Neural progenitor cell (in vitro differentiated cells): Measurements from ENCODE around the gene NMNAT1. TPM values are rescaled to one million over a fixed set of nuclear protein-coding genes. Genes with fewer than 3 reads are reported as not detected.

ENCODE experiments used
- DNase-seq: peaks from one replicate; pipeline ENCODE4 v3.0.0-alpha.2; 2016; ENCODE audit warnings: low spot score
- H2AFZ ChIP-seq: fragments of 200-600 bp; sonication (generic); replicated peaks from 2 replicates; pipeline ENCODE4 v1.6.1; 2016; ENCODE audit warnings: antibody characterized with exemption
- H3F3A ChIP-seq: fragments of 200-600 bp; sonication (generic); 2 replicates; pipeline ENCODE4 v1.6.1; 2016; ENCODE audit warnings: antibody characterized with exemption, low read depth
- H3K27ac ChIP-seq: fragments of 200-600 bp; sonication (generic); 2 replicates; pipeline ENCODE4 v1.5.1; 2016; ENCODE audit warnings: mild to moderate bottlenecking
- H3K27me3 ChIP-seq: fragments of 200-600 bp; sonication (generic); 2 replicates; pipeline ENCODE4 v1.6.1; 2016; ENCODE audit warnings: mild to moderate bottlenecking, moderate library complexity
- H3K36me3 ChIP-seq: fragments of 200-600 bp; sonication (generic); 2 replicates; pipeline ENCODE4 v1.5.1; 2016
- H3K4me1 ChIP-seq: fragments of 200-600 bp; sonication (generic); 2 replicates; pipeline ENCODE4 v1.6.1; 2016; ENCODE audit warnings: mixed run types
- H3K4me2 ChIP-seq: fragments of 200-600 bp; sonication (generic); 2 replicates; pipeline ENCODE4 v1.6.1; 2016
- H3K4me3 ChIP-seq: fragments of 200-600 bp; sonication (generic); 2 replicates; pipeline ENCODE4 v1.5.1; 2016
- H3K79me2 ChIP-seq: fragments of 200-600 bp; sonication (generic); 2 replicates; pipeline ENCODE4 v1.6.1; 2016; ENCODE audit warnings: low read depth
- H3K9ac ChIP-seq: fragments of 200-600 bp; sonication (generic); 2 replicates; pipeline ENCODE4 v1.6.1; 2016
- H3K9me3 ChIP-seq: fragments of 200-600 bp; sonication (generic); 2 replicates; pipeline ENCODE4 v1.5.1; 2016; ENCODE audit warnings: low read depth
- H4K20me1 ChIP-seq: fragments of 200-600 bp; sonication (generic); 2 replicates; pipeline ENCODE4 v1.6.1; 2016; ENCODE audit warnings: low read depth
- H3K27ac Mint-ChIP-seq: 3 replicates; pipeline ENCODE4 v1.8.0; 2021; ENCODE audit warnings: mixed read lengths
- H3K27me3 Mint-ChIP-seq: 2 replicates; pipeline ENCODE4 v1.8.0; 2022; ENCODE audit warnings: low read depth, mild to moderate bottlenecking, inconsistent platforms, moderate library complexity, mixed read lengths; ENCODE audit not compliant: insufficient read depth
- H3K36me3 Mint-ChIP-seq: 3 replicates; pipeline ENCODE4 v1.8.0; 2021; ENCODE audit warnings: mixed read lengths
- H3K4me1 Mint-ChIP-seq: 3 replicates; pipeline ENCODE4 v1.8.0; 2021; ENCODE audit warnings: mixed read lengths
- H3K4me3 Mint-ChIP-seq: 3 replicates; pipeline ENCODE4 v1.8.0; 2021; ENCODE audit warnings: mild to moderate bottlenecking, moderate library complexity, mixed read lengths
- H3K9me3 Mint-ChIP-seq: 3 replicates; pipeline ENCODE4 v1.8.0; 2020; ENCODE audit warnings: mixed read lengths
- EZH2 ChIP-seq: fragments of 200-600 bp; sonication (generic); IDR thresholded peaks from 2 replicates; pipeline ENCODE4 v1.6.1; 2017; ENCODE audit warnings: antibody characterized with exemption, mild to moderate bottlenecking, moderate library complexity
- EZH2phosphoT487 ChIP-seq: fragments of 200-600 bp; sonication (generic); IDR thresholded peaks from 2 replicates; pipeline ENCODE4 v1.6.1; 2017; ENCODE audit warnings: antibody characterized with exemption
- total RNA-seq: library from RNA; depleted of rRNA; stranded (reverse); fragments of >200 nt; gene quantifications from 2 replicates; pipeline ENCODE4 v1.2.3, GENCODE V29; 2015; ENCODE audit warnings: low replicate concordance
- TF ChIP-seq, protein P1 (sequence below): fragments of 200-600 bp; sonication (generic); IDR thresholded peaks from 2 replicates; pipeline ENCODE4 v1.5.1; 2017; ENCODE audit warnings: antibody characterized with exemption, mild to moderate bottlenecking

The NMNAT1 gene
- total RNA-seq, 1 donor from 2014 or later, result 14.6 TPM

DNA sequence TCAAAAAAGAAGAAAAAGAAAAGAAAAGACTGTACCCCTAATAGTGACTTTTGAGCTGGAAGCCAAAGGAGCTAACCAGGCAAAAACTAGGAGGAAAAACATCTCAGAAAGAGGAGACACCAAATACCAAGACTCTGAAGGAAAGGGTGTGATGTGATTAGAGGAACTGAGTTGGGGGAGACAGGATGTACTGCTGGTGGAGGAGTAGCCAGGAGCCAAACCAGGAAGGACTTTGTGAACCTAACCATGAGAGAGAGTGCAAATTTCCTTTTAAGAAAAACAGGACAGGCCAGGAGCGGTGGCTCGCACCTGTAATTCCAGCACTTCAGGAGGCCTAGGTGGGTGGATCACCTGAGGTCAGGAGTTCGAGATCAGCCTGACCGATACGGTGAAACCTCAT lies 49.6 kb downstream of the NMNAT1 start:
- H3K36me3 Mint-ChIP-seq, result peaks cover 1% of the 10 kb centered on the region
- Histone ChIP-seq H3F3A (peaks cover 9% of the 10 kb centered on the region), H3K27me3 (peaks cover 32% of the 10 kb centered on the region), H3K4me1 (no peaks in the 10 kb centered on the region), H3K36me3 (no peaks in the 10 kb centered on the region), H4K20me1 (no peaks in the 10 kb centered on the region), H3K4me2 (no peak overlapping the region), H3K9ac (no peak overlapping the region), H3K4me3 (no peak overlapping the region), H3K27ac (no peak overlapping the region), H2AFZ (no peak overlapping the region), H3K9me3 (no peaks in the 10 kb centered on the region), H3K79me2 (no peaks in the 10 kb centered on the region)
- H3K9me3 Mint-ChIP-seq, result peaks cover 2% of the 10 kb centered on the region
- no peak overlapping the region for H3K4me3 Mint-ChIP-seq
- H3K4me1 Mint-ChIP-seq, result peaks cover 5% of the 10 kb centered on the region
- no peak overlapping the region for H3K27ac Mint-ChIP-seq
- DNase-seq, result no peak
- H3K27me3 Mint-ChIP-seq, result peaks cover 18% of the 10 kb centered on the region
- no peak for TF ChIP-seq EZH2
- TF ChIP-seq, protein P1, sequence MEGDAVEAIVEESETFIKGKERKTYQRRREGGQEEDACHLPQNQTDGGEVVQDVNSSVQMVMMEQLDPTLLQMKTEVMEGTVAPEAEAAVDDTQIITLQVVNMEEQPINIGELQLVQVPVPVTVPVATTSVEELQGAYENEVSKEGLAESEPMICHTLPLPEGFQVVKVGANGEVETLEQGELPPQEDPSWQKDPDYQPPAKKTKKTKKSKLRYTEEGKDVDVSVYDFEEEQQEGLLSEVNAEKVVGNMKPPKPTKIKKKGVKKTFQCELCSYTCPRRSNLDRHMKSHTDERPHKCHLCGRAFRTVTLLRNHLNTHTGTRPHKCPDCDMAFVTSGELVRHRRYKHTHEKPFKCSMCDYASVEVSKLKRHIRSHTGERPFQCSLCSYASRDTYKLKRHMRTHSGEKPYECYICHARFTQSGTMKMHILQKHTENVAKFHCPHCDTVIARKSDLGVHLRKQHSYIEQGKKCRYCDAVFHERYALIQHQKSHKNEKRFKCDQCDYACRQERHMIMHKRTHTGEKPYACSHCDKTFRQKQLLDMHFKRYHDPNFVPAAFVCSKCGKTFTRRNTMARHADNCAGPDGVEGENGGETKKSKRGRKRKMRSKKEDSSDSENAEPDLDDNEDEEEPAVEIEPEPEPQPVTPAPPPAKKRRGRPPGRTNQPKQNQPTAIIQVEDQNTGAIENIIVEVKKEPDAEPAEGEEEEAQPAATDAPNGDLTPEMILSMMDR, result no peak
- no peak for TF ChIP-seq EZH2phosphoT487

- peaks cover 7% of the 10 kb centered on the region for H3K4me1 Mint-ChIP-seq
- H3K36me3 Mint-ChIP-seq, result peaks cover 1% of the 10 kb centered on the region
- no peak overlapping the region for H3K4me3 Mint-ChIP-seq
- H3K27ac ChIP-seq, result no peak overlapping the region
- no peaks in the 10 kb centered on the region for H4K20me1 ChIP-seq
- no peak overlapping the region for H3K4me3 ChIP-seq
- no peaks in the 10 kb centered on the region for H3K36me3 ChIP-seq
- no peak for DNase-seq
- no peaks in the 10 kb centered on the region for H3K9me3 ChIP-seq
- H3K9ac ChIP-seq, result no peak overlapping the region
- H2AFZ ChIP-seq, result no peak overlapping the region
- H3K27me3 ChIP-seq, result peaks cover 39% of the 10 kb centered on the region
- no peaks in the 10 kb centered on the region for H3K79me2 ChIP-seq
- TF ChIP-seq EZH2phosphoT487, result no peak
- TF ChIP-seq, protein P1, result no peak
- no peak for TF ChIP-seq EZH2
- H3K4me2 ChIP-seq, result no peak overlapping the region
- H3K9me3 Mint-ChIP-seq, result peaks cover 6% of the 10 kb centered on the region
- no peaks in the 10 kb centered on the region for H3K4me1 ChIP-seq
- peaks cover 25% of the 10 kb centered on the region for H3K27me3 Mint-ChIP-seq
- peaks cover 9% of the 10 kb centered on the region for H3F3A ChIP-seq
- H3K27ac Mint-ChIP-seq, result no peak overlapping the region
Measured at GRCh38 chr1:9993561-9994075, 50.3 kb downstream of the NMNAT1 start.

GRCh38 chr1:9996624-9997582 lies 53.6 kb downstream of the NMNAT1 start, which contains the start of gene RBP7:
RBP7 (plus strand) TSS chr1:9997228; CDS start chr1:9997259, 31 bp downstream.
- Histone ChIP-seq H2AFZ (peak within 1 kb of the TSS; percentile 99), H3K9ac (no peak within 1 kb of the TSS)

More at GRCh38 chr1:9996624-9997582, 53.6 kb downstream of the NMNAT1 start, which contains the start of gene RBP7:
- Histone ChIP-seq H3K9me3 (no peaks in the 10 kb centered on the region), H3K4me3 (peak within 1 kb of the TSS; percentile 59), H3K36me3 (no peaks in the 10 kb centered on the region), H3K27me3 (peaks cover 66% of the 10 kb centered on the region), H3F3A (peaks cover 9% of the 10 kb centered on the region), H3K27ac (no peak within 1 kb of the TSS), H3K79me2 (no peaks in the 10 kb centered on the region), H3K4me2 (peak within 1 kb of the TSS; percentile 74), H3K4me1 (no peaks in the 10 kb centered on the region), H4K20me1 (no peaks in the 10 kb centered on the region)
- peak; percentile 60 for DNase-seq
- Mint-ChIP-seq H3K27ac (peak within 1 kb of the TSS; percentile 53), H3K9me3 (peaks cover 9% of the 10 kb centered on the region), H3K27me3 (peaks cover 35% of the 10 kb centered on the region), H3K36me3 (peaks cover 1% of the 10 kb centered on the region), H3K4me3 (peak within 1 kb of the TSS; percentile 86), H3K4me1 (peaks cover 7% of the 10 kb centered on the region)
- TF ChIP-seq, protein P1, result no peak
- peak; percentile 96 for TF ChIP-seq EZH2phosphoT487
- peak; percentile 92 for TF ChIP-seq EZH2
